ENCODE results near the gene ZNF226.

- no peak for TF ChIP-seq CTCF (conservative IDR thresholded peaks at IDR 0.05; ENCODE audit: low read length)
- no peak for TF ChIP-seq EZH2phosphoT487 (IDR thresholded peaks at IDR 0.05; ENCODE audit: borderline replicate concordance, low read depth, low read length)
Observed at GRCh38 chr19:44163789-44164188, 1.1 kb upstream of the ZNF226 start.

Data from OCI-LY7 (cell line).